Measurements from ENCODE around the gene ERBB4.

The ERBB4 gene

GRCh38 chr2:211879323-211879722, 659.3 kb downstream of the ERBB4 start:
- no peak overlapping the region for H3K4me3 ChIP-seq (ENCODE audit: low read depth, low read length)
- no peak overlapping the region for H3K9ac ChIP-seq (ENCODE audit: low read depth, low read length)
- peaks cover 11% of the 10 kb centered on the region for H3K4me1 ChIP-seq (ENCODE audit: control insufficient read depth, insufficient read depth, low read length)
- no peaks in the 10 kb centered on the region for H3K9me3 ChIP-seq (ENCODE audit: control insufficient read depth, insufficient read depth, low read length)
- H3K27me3 ChIP-seq (ENCODE audit: control insufficient read depth, insufficient read depth, low read length), result no peaks in the 10 kb centered on the region
- H3K36me3 ChIP-seq (ENCODE audit: control insufficient read depth, insufficient read depth, low read length), result no peaks in the 10 kb centered on the region
- H3K27ac ChIP-seq (ENCODE audit: low read depth, low read length), result no peak overlapping the region

GRCh38 chr2:211877061-211877460, 661.5 kb downstream of the ERBB4 start:
- Histone ChIP-seq H3K9me3 (ENCODE audit: control insufficient read depth, insufficient read depth, low read length) (no peaks in the 10 kb centered on the region), H3K36me3 (ENCODE audit: control insufficient read depth, insufficient read depth, low read length) (no peaks in the 10 kb centered on the region), H3K4me1 (ENCODE audit: control insufficient read depth, insufficient read depth, low read length) (peaks cover 11% of the 10 kb centered on the region), H3K4me3 (ENCODE audit: low read depth, low read length) (no peak overlapping the region), H3K27me3 (ENCODE audit: control insufficient read depth, insufficient read depth, low read length) (no peaks in the 10 kb centered on the region), H3K27ac (ENCODE audit: low read depth, low read length) (no peak overlapping the region), H3K9ac (ENCODE audit: low read depth, low read length) (no peak overlapping the region)

GRCh38 chr2:211875488-211875887, 663.1 kb downstream of the ERBB4 start:
- Histone ChIP-seq H3K36me3 (ENCODE audit: control insufficient read depth, insufficient read depth, low read length) (no peaks in the 10 kb centered on the region), H3K4me3 (ENCODE audit: low read depth, low read length) (no peak overlapping the region), H3K27me3 (ENCODE audit: control insufficient read depth, insufficient read depth, low read length) (no peaks in the 10 kb centered on the region), H3K4me1 (ENCODE audit: control insufficient read depth, insufficient read depth, low read length) (no peaks in the 10 kb centered on the region), H3K9me3 (ENCODE audit: control insufficient read depth, insufficient read depth, low read length) (no peaks in the 10 kb centered on the region), H3K9ac (ENCODE audit: low read depth, low read length) (no peak overlapping the region), H3K27ac (ENCODE audit: low read depth, low read length) (no peak overlapping the region)

GRCh38 chr2:211868996-211869533, 669.5 kb downstream of the ERBB4 start:
- Histone ChIP-seq H3K4me1 (ENCODE audit: control insufficient read depth, insufficient read depth, low read length) (no peaks in the 10 kb centered on the region), H3K27me3 (ENCODE audit: control insufficient read depth, insufficient read depth, low read length) (no peaks in the 10 kb centered on the region), H3K27ac (ENCODE audit: low read depth, low read length) (no peak overlapping the region), H3K9me3 (ENCODE audit: control insufficient read depth, insufficient read depth, low read length) (no peaks in the 10 kb centered on the region), H3K36me3 (ENCODE audit: control insufficient read depth, insufficient read depth, low read length) (no peaks in the 10 kb centered on the region), H3K4me3 (ENCODE audit: low read depth, low read length) (no peak overlapping the region), H3K9ac (ENCODE audit: low read depth, low read length) (no peak overlapping the region)

GRCh38 chr2:211867845-211868451, 670.7 kb downstream of the ERBB4 start:
- no peaks in the 10 kb centered on the region for H3K9me3 ChIP-seq (ENCODE audit: control insufficient read depth, insufficient read depth, low read length)
- no peaks in the 10 kb centered on the region for H3K4me1 ChIP-seq (ENCODE audit: control insufficient read depth, insufficient read depth, low read length)
- H3K27me3 ChIP-seq (ENCODE audit: control insufficient read depth, insufficient read depth, low read length), result no peaks in the 10 kb centered on the region
- H3K36me3 ChIP-seq (ENCODE audit: control insufficient read depth, insufficient read depth, low read length), result no peaks in the 10 kb centered on the region
- no peak overlapping the region for H3K27ac ChIP-seq (ENCODE audit: low read depth, low read length)
- H3K9ac ChIP-seq (ENCODE audit: low read depth, low read length), result no peak overlapping the region
- H3K4me3 ChIP-seq (ENCODE audit: low read depth, low read length), result no peak overlapping the region

- Histone ChIP-seq H3K27ac (ENCODE audit: low read depth, low read length) (no peak overlapping the region), H3K4me1 (ENCODE audit: control insufficient read depth, insufficient read depth, low read length) (no peaks in the 10 kb centered on the region), H3K9me3 (ENCODE audit: control insufficient read depth, insufficient read depth, low read length) (0 out of 2 replicates have a peak, but pooled peaks cover 5% of the 10 kb centered on the region), H3K9ac (ENCODE audit: low read depth, low read length) (no peak overlapping the region), H3K27me3 (ENCODE audit: control insufficient read depth, insufficient read depth, low read length) (no peaks in the 10 kb centered on the region), H3K36me3 (ENCODE audit: control insufficient read depth, insufficient read depth, low read length) (no peaks in the 10 kb centered on the region), H3K4me3 (ENCODE audit: low read depth, low read length) (no peak overlapping the region)
Measured at GRCh38 chr2:211864328-211864727, 674.3 kb downstream of the ERBB4 start.

- Histone ChIP-seq H3K36me3 (ENCODE audit: control insufficient read depth, insufficient read depth, low read length) (no peaks in the 10 kb centered on the region), H3K9ac (ENCODE audit: low read depth, low read length) (no peak overlapping the region), H3K27ac (ENCODE audit: low read depth, low read length) (no peak overlapping the region), H3K4me3 (ENCODE audit: low read depth, low read length) (no peak overlapping the region), H3K9me3 (ENCODE audit: control insufficient read depth, insufficient read depth, low read length) (0 out of 2 replicates have a peak, but pooled peaks cover 5% of the 10 kb centered on the region), H3K4me1 (ENCODE audit: control insufficient read depth, insufficient read depth, low read length) (no peaks in the 10 kb centered on the region), H3K27me3 (ENCODE audit: control insufficient read depth, insufficient read depth, low read length) (no peaks in the 10 kb centered on the region)
Measured at GRCh38 chr2:211860224-211860623, 678.4 kb downstream of the ERBB4 start.

- H3K27me3 ChIP-seq (ENCODE audit: control insufficient read depth, insufficient read depth, low read length), result no peaks in the 10 kb centered on the region
- H3K9ac ChIP-seq (ENCODE audit: low read depth, low read length), result no peak overlapping the region
- H3K9me3 ChIP-seq (ENCODE audit: control insufficient read depth, insufficient read depth, low read length), result no peaks in the 10 kb centered on the region
- no peak overlapping the region for H3K27ac ChIP-seq (ENCODE audit: low read depth, low read length)
- no peaks in the 10 kb centered on the region for H3K36me3 ChIP-seq (ENCODE audit: control insufficient read depth, insufficient read depth, low read length)
- H3K4me3 ChIP-seq (ENCODE audit: low read depth, low read length), result no peak overlapping the region
- no peaks in the 10 kb centered on the region for H3K4me1 ChIP-seq (ENCODE audit: control insufficient read depth, insufficient read depth, low read length)
Measured at GRCh38 chr2:211854832-211855231, 683.8 kb downstream of the ERBB4 start.

GRCh38 chr2:211846714-211847113, 691.9 kb downstream of the ERBB4 start:
- H3K27ac ChIP-seq (ENCODE audit: low read depth, low read length), result no peak overlapping the region
- no peaks in the 10 kb centered on the region for H3K4me1 ChIP-seq (ENCODE audit: control insufficient read depth, insufficient read depth, low read length)
- no peak overlapping the region for H3K4me3 ChIP-seq (ENCODE audit: low read depth, low read length)
- no peaks in the 10 kb centered on the region for H3K36me3 ChIP-seq (ENCODE audit: control insufficient read depth, insufficient read depth, low read length)
- no peaks in the 10 kb centered on the region for H3K27me3 ChIP-seq (ENCODE audit: control insufficient read depth, insufficient read depth, low read length)
- H3K9ac ChIP-seq (ENCODE audit: low read depth, low read length), result no peak overlapping the region
- no peaks in the 10 kb centered on the region for H3K9me3 ChIP-seq (ENCODE audit: control insufficient read depth, insufficient read depth, low read length)

GRCh38 chr2:211846036-211846400, 692.6 kb downstream of the ERBB4 start:
- no peaks in the 10 kb centered on the region for H3K4me1 ChIP-seq (ENCODE audit: control insufficient read depth, insufficient read depth, low read length)
- H3K27me3 ChIP-seq (ENCODE audit: control insufficient read depth, insufficient read depth, low read length), result no peaks in the 10 kb centered on the region
- no peak overlapping the region for H3K9ac ChIP-seq (ENCODE audit: low read depth, low read length)
- no peak overlapping the region for H3K27ac ChIP-seq (ENCODE audit: low read depth, low read length)
- H3K4me3 ChIP-seq (ENCODE audit: low read depth, low read length), result no peak overlapping the region
- H3K9me3 ChIP-seq (ENCODE audit: control insufficient read depth, insufficient read depth, low read length), result no peaks in the 10 kb centered on the region
- no peaks in the 10 kb centered on the region for H3K36me3 ChIP-seq (ENCODE audit: control insufficient read depth, insufficient read depth, low read length)

GRCh38 chr2:211845338-211846035, 693.1 kb downstream of the ERBB4 start:
- H3K36me3 ChIP-seq (ENCODE audit: control insufficient read depth, insufficient read depth, low read length), result no peaks in the 10 kb centered on the region
- no peaks in the 10 kb centered on the region for H3K27me3 ChIP-seq (ENCODE audit: control insufficient read depth, insufficient read depth, low read length)
- no peak overlapping the region for H3K4me3 ChIP-seq (ENCODE audit: low read depth, low read length)
- no peak overlapping the region for H3K9ac ChIP-seq (ENCODE audit: low read depth, low read length)
- H3K9me3 ChIP-seq (ENCODE audit: control insufficient read depth, insufficient read depth, low read length), result no peaks in the 10 kb centered on the region
- no peak overlapping the region for H3K27ac ChIP-seq (ENCODE audit: low read depth, low read length)
- no peaks in the 10 kb centered on the region for H3K4me1 ChIP-seq (ENCODE audit: control insufficient read depth, insufficient read depth, low read length)

Data from HUES48 (cell line).